Right renal cortex interstitium (tissue), 3 donors: ENCODE measurements around the gene ASH1L. TPM values are rescaled to one million over a fixed set of nuclear protein-coding genes. Genes with fewer than 3 reads are reported as not detected.
"Not testable (repeated sequence)": the region's sequence is repeated elsewhere in the genome, so short reads cannot be mapped to it uniquely, and the experiment has no call there.

Source experiments
- DNase-seq, 3 donors: peaks; one replicate each; pipeline ENCODE4 v3.0.0-alpha.2; 2013; ENCODE audit warnings: low read depth in 3 of 3, low spot score in 2 of 3
- polyA plus RNA-seq, 3 donors: library from polyadenylated mRNA; unstranded; fragments of 120-200 nt; gene quantifications; one replicate each; pipeline ENCODE4 v1.2.1, GENCODE V29; 2013; ENCODE audit not compliant: insufficient read length in 3 of 3

The ASH1L gene
- polyA plus RNA-seq, 3 donors = 38.4 to 43.9 (median 39.7) TPM

DNA sequence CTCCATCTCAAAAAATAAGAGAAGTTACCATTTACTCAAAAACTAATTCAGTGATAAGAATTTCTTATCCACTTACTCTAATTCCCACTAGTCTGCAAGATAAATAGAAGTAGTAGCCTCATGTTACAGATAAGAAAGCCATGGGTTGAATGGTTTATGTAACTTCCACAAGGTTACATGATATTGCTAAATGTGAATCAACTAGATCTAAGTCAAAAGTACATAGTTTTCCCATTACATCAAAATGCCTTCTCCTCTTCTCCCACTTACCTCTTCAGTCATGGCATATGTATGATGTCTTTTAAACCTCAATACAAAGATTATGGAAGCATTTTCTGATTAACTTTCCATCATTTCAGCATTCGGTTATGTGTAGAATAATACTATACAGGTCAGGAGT is 108.5 kb downstream of the ASH1L start:
- no peak for DNase-seq

DNA sequence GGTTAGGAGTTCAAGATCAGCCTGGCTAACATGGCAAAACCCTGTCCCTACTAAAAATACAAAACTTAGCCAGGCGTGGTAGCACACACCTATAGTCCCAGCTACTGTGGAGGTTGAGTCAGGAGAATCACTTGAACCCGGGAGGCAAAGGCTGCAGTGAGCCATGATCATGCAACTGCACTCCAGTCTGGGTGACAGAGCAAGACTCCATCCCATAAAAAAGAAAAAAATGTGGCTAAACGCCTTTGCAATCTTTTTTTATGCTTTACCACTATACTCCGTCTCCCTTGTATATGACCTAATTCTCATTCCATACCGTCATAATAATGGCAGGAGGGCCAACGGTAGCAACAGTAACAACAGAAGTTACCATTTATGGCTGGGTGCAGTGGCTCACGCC is 109.5 kb downstream of the ASH1L start:
- DNase-seq = no peak

DNA sequence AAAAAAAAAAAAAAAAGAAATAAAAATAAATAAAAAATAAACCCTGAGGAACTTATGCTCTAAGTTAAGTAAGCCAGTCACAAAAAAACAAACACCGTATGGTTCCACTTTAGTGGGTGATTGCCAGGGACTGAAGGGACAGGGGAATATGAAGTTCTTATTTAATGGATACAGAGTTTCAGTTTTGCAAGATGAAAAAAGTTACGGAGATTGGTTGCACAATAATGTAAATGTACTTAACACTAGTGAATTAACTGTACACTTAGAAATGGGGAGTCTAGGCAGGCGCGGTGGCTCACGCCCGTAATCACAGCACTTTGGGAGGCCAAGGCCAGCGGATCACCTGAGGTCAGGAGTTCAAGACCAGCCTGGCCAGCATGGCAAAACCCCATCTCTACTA is 111.4 kb downstream of the ASH1L start:
- no peak for DNase-seq

DNA sequence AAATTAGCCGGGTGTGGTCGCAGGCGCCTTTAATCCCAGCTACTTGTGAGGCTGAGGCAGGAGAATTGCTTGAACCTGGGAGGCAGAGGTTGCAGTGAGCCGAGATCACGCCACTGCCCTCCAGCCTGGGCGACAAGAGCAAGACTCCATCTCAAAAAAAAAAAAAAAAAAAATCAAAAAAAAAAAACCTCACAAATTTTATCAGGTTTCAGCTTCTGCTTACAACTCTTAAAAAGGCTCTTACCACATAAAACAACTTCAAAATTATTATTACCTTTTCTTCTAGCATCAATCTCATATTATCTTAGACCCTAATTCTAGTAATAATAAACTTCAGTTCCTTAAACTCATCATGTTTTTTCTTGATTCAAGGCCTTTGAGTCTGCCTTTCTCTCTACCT is 120.2 kb downstream of the ASH1L start:
- DNase-seq = not testable (repeated sequence)

DNA sequence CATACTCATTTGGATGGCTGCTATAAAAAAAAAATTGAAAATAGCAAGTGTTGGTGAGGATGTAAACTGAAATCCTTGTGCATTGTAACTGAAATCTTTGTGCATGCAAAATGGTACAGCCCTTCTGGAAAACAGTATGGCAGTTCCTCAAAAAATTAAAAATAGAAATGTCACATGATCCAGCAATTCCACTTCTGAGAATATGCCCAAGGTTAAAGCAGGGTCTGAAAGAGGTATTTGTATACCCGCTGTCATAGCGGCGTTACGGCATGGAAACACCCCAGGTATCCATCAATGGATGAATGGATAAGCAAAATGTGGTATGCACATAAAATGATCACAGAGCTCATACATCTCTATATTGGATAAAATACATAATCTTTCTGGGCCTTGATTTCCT is 125.2 kb downstream of the ASH1L start:
- DNase-seq = no peak

DNA sequence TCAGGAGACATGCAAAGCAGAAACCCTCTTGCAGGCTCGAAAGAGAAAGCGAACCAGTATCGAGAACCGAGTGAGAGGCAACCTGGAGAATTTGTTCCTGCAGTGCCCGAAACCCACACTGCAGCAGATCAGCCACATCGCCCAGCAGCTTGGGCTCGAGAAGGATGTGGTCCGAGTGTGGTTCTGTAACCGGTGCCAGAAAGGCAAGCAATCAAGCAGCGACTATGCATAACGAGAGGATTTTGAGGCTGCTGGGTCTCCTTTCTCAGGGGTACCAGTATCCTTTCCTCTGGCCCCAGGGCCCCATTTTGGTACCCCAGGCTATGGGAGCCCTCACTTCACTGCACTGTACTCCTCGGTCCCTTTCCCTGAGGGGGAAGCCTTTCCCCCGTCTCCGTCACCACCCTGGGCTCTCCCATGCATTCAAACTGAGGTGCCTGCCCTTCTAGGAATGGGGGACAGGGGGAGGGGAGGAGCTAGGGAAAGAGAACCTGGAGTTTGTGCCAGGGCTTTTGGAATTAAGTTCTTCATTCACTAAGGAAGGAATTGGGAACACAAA is 128.7 kb downstream of the ASH1L start:
- DNase-seq = not testable (repeated sequence)

- DNase-seq = not testable (repeated sequence)
Observed at GRCh38 chr1:155433128-155433830, 129.3 kb downstream of the ASH1L start.

DNA sequence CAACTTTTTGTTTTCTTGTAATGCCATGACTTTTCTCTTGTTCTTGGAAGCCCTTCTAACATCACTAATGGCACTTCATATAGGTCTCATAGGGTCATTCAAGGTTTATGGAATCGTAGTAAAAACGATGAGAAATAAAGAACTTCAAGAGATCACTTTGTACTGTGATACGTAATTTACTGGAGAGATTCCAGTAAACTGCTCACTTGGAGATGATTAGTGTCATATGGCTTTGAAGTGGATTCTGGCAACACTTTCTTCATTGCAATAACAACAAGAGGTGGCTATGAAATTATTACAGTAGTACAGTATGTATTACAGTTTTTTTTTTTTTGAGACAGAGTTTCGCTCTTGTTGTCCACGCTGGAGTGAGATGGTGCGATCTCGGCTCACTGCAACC is 138.5 kb downstream of the ASH1L start:
- DNase-seq = no peak

GRCh38 chr1:155420788-155421187 is 141.8 kb downstream of the ASH1L start:
- no peak for DNase-seq

- DNase-seq = not testable (repeated sequence)
Observed at GRCh38 chr1:155411840-155412239, 150.8 kb downstream of the ASH1L start.

DNA sequence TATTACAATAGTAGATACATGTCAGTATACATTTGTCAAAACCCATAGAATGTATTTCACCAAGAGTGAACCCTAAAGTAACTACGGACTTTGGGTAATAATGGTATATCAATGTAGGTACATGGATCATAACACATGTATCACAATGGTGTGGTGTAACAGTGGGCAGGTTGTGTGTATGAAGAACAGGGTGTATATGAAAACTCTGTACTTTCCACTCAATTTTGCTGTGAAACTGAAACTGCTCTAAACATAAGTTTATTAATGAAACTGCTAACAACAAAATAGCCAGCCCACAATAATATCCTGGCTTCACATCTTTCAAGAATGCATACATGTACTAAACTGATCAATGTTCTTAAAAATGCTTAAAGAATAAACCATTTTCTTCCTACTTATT is 151.7 kb downstream of the ASH1L start:
- DNase-seq = no peak

- DNase-seq = no peak
Observed at GRCh38 chr1:155396874-155397476, 165.6 kb downstream of the ASH1L start.

- no peak for DNase-seq
Observed at GRCh38 chr1:155392898-155393411, 169.6 kb downstream of the ASH1L start.

GRCh38 chr1:155389826-155390225 is 172.8 kb downstream of the ASH1L start:
- no peak for DNase-seq

- DNase-seq = not testable (repeated sequence)
Observed at GRCh38 chr1:155385836-155386235, 176.8 kb downstream of the ASH1L start.

DNA sequence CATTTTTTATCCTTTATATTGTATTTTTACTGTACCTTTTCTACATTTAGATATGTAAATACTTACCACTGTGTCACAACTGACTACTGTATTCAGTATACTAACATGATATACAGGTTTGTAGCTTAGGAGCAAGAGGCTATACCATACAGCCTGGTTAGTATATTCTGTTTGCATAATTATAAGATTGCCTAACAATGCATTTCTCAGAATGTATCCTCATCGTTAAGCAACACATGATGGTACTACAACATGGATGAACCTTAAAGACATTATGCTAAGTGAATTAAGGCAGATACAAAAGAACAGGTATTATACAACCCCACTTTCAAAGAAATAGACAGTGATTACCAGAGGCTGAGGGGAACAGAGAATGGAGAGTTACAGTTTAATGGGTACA is 179.2 kb downstream of the ASH1L start:
- no peak for DNase-seq

- DNase-seq = peak; percentile 36 to 50 (median 45)
Observed at GRCh38 chr1:155379631-155380090, 182.9 kb downstream of the ASH1L start.

DNA sequence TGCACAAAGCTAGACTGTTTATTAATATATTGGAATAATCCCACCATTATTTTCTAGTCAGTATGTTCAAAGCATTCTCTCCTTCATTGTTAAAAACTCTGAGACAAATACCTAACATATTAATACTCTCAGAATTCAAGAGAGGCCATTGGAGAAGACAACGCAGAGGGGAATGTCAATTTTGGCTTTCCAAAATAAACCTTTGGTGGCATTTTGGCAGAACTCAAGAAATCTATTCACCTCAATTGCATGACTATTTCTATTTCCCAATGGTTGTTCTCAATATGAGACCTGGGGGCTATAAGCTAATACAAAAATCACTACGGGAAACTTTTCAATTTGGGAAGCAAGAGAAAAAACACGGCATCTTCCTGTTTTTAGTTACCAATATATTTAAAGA is 183.4 kb downstream of the ASH1L start:
- DNase-seq = no peak

- DNase-seq = no peak
Observed at GRCh38 chr1:155360051-155360450, 202.6 kb downstream of the ASH1L start.

DNA sequence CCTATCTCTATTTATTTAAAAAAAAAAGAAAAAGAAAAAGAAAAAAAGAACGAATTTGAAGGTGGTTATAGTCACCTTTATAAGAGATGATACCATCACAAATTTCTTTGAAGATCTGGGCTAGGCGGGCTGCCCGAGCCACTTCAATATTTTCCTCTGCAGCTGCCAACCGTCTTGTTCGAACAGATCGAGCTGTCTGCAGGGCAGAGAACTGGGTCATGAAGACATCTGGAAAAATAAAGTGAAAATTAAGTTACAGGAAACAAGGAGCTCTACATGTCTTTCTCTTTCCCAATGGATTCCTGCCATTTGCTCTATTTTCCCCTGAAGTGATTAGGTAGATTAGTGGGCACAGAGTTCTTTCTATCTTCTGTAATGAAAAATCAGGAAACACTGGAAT is 210.0 kb downstream of the ASH1L start:
- no peak for DNase-seq

DNA sequence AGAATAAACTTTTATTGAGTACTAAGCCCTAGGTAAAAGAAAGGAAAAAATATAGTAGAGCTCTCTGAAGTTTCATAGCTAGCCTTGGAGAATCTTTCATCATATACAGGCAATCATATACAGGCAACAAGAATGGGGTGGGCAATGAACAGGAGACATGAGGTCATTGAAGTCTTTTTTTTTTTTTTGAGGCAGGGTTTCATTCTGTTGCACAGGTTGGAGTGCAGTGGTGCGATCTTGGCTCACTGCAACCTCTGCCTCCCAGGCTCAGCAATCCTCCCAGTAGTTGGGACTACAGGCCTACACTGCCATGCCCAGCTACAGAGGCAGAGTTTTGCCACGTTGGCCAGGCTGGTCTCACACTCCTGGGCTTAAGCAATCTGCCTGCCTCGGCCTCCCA is 219.8 kb downstream of the ASH1L start:
- no peak for DNase-seq

DNA sequence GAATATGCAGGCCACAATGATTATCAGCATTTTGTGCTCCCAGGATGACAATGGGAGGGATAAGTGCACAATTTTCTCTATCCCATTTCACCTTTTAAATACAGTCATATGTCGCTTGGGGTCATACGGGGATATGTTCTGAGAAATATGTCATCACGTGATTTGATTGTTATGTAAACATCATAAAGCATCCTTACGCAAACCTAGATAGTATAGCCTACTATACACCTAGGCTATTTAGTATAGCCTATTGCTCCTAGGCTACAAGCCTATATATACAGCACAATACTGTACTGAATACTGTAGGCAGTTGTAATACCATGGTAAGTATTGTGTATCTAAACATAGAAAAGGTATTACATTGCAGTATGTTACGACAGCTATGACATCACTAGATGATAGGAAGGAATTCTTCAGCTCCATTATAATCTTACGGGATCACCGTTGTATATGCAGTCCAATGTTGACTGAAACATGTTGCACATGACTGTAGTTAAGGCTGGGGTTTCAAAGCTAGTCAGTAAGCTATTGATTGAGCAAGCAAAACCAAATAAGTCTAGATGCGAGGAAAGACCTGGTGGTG is 223.0 kb downstream of the ASH1L start:
- no peak for DNase-seq
